B cell (primary cell): ENCODE data around the gene HIBADH. TPM values are rescaled to one million over a fixed set of nuclear protein-coding genes. Genes with fewer than 3 reads are reported as not detected.

Experiments used
- ATAC-seq: fragments of 200-7000 bp; cut with Tn5 transposase; one replicate; pipeline ENCODE4 v1.10.0; 2021; ENCODE audit warnings: low read depth, mild to moderate bottlenecking, moderate number of reproducible peaks, moderate library complexity
- CTCF ChIA-PET: fragments of 350-600 bp; sonication (Branson Sonifier 250); formaldehyde crosslinking; loops from one replicate; lab custom pipeline; 2021; ENCODE audit warnings: antibody characterized with exemption, inconsistent platforms; lab: Charles Lee
- POLR2A ChIA-PET: fragments of 350-600 bp; sonication (Branson Sonifier 250); formaldehyde crosslinking; loops from one replicate; lab custom pipeline; 2021; ENCODE audit warnings: antibody characterized with exemption; lab: Charles Lee
- DNase-seq: peaks from one replicate; pipeline ENCODE4 v3.0.0; 2013
- H2AFZ ChIP-seq: 2 replicates; pipeline ENCODE4 v1.6.1; 2012; ENCODE audit warnings: mild to moderate bottlenecking, low read depth, low read length; ENCODE audit not compliant: insufficient read depth, poor library complexity, severe bottlenecking
- H3K27ac ChIP-seq, 2 donors: 1 replicate in 1 of 2; 2 replicates in 1 of 2; pipeline ENCODE4 v1.5.1; 2012 to 2013; ENCODE audit warnings: low read length in 2 of 2, mild to moderate bottlenecking in 2 of 2, moderate library complexity in 1 of 2
- H3K27me3 ChIP-seq, 4 experiments: fragments of 200-600 bp in 1 of 4; sonication (generic) in 1 of 4; replicated peaks in 1 of 4; 1 replicate in 2 of 4; 2 replicates in 2 of 4; pipeline versions ENCODE4 v1.6.1 to v1.7.0; 2013 to 2016; ENCODE audit warnings: low read length in 3 of 4, mild to moderate bottlenecking in 2 of 4, mixed read lengths in 1 of 4, moderate library complexity in 1 of 4; ENCODE audit not compliant: insufficient read depth in 4 of 4, control insufficient read depth in 3 of 4; ENCODE audit errors: control extremely low read depth in 1 of 4
- H3K36me3 ChIP-seq, 2 experiments: replicated peaks in 1 of 2; 1 replicate in 1 of 2; 2 replicates in 1 of 2; pipeline versions ENCODE4 v1.6.1 to v1.7.1; 2013; ENCODE audit warnings: low read length in 1 of 2; ENCODE audit not compliant: insufficient read depth in 2 of 2, control insufficient read depth in 1 of 2; ENCODE audit errors: control extremely low read depth in 1 of 2, extremely low read depth in 1 of 2
- H3K4me1 ChIP-seq, 2 donors: fragments of 200-600 bp in 1 of 2; sonication (generic) in 1 of 2; 1 replicate in 1 of 2; 2 replicates in 1 of 2; pipeline versions ENCODE4 v1.5.1 to v1.6.1; 2013 to 2017; ENCODE audit warnings: low read length in 2 of 2; ENCODE audit not compliant: control insufficient read depth in 2 of 2, insufficient read depth in 2 of 2
- H3K4me2 ChIP-seq: replicated peaks from 2 replicates; pipeline ENCODE3; 2012; ENCODE audit warnings: mild to moderate bottlenecking, low read depth, low read length; ENCODE audit not compliant: poor library complexity, severe bottlenecking
- H3K4me3 ChIP-seq, 5 experiments: fragments of 200-600 bp in 1 of 5; sonication (generic) in 1 of 5; 1 replicate in 3 of 5; 2 replicates in 2 of 5; pipeline versions ENCODE4 v1.5.1 to v1.7.0; 2011 to 2016; ENCODE audit warnings: low read length in 4 of 5, mild to moderate bottlenecking in 4 of 5, low read depth in 2 of 5, control low read depth in 1 of 5, moderate library complexity in 1 of 5; ENCODE audit not compliant: insufficient read depth in 1 of 5; ENCODE audit errors: control extremely low read depth in 1 of 5, extremely low read depth in 1 of 5
- H3K79me2 ChIP-seq: fragments of 200-600 bp; sonication (generic); one replicate; pipeline ENCODE4 v1.6.0; 2016; ENCODE audit warnings: low read length; ENCODE audit not compliant: control insufficient read depth, insufficient read depth
- H3K9ac ChIP-seq: fragments of 200-600 bp; sonication (generic); 2 replicates; pipeline ENCODE4 v1.6.1; 2017; ENCODE audit warnings: mild to moderate bottlenecking, low read length, moderate library complexity
- H3K9me3 ChIP-seq, 3 donors: one replicate each; pipeline versions ENCODE4 v1.6.1 to v1.7.1; 2013; ENCODE audit warnings: low read length in 2 of 3; ENCODE audit not compliant: control insufficient read depth in 2 of 3, insufficient read depth in 1 of 3; ENCODE audit errors: control extremely low read depth in 1 of 3
- H4K20me1 ChIP-seq: 2 replicates; pipeline ENCODE4 v1.6.0; 2012; ENCODE audit warnings: mild to moderate bottlenecking, low read length; ENCODE audit not compliant: insufficient read depth, control insufficient read depth, poor library complexity, severe bottlenecking
- H3K27ac Mint-ChIP-seq: one replicate; pipeline ENCODE4 v1.8.0; 2021; ENCODE audit warnings: mixed read lengths
- H3K27me3 Mint-ChIP-seq: one replicate; pipeline ENCODE4 v1.8.0; 2021; ENCODE audit warnings: mixed read lengths
- H3K4me1 Mint-ChIP-seq: one replicate; pipeline ENCODE4 v1.8.0; 2021; ENCODE audit warnings: mixed read lengths
- H3K4me3 Mint-ChIP-seq: one replicate; pipeline ENCODE4 v1.8.0; 2021; ENCODE audit warnings: mixed read lengths
- H3K9me3 Mint-ChIP-seq: one replicate; pipeline ENCODE4 v1.8.0; 2022; ENCODE audit warnings: mixed read lengths; ENCODE audit not compliant: insufficient read depth
- CTCF ChIP-seq: fragments of 200-600 bp; IDR thresholded peaks from one replicate; pipeline ENCODE4 v1.8.0; 2022; ENCODE audit warnings: antibody characterized with exemption, mild to moderate bottlenecking
- EZH2 ChIP-seq: IDR thresholded peaks from 2 replicates; pipeline ENCODE4 v1.6.1; 2012; ENCODE audit warnings: borderline replicate concordance, low read depth, mild to moderate bottlenecking, moderate library complexity, low read length; ENCODE audit not compliant: insufficient read depth, poor library complexity, severe bottlenecking
- WGBS: methylation state at CpG from one replicate; pipeline ENCODE4 v1.1.5; 2013; ENCODE audit warnings: missing lambda C conversion rate; ENCODE audit not compliant: insufficient coverage; 5-methylcytosine and 5-hydroxymethylcytosine counted together
- intact Hi-C: fragments of 100-400 bp; cut with micrococcal nuclease; formaldehyde crosslinking; loops from one replicate; pipeline ENCODE4 v1.10.0; 2022
- polyA plus RNA-seq: library from polyadenylated mRNA; depleted of rRNA; stranded (reverse); fragments of >200 nt; gene quantifications from 2 replicates; pipeline ENCODE4 v1.2.3, GENCODE V29; 2012
- total RNA-seq, 2 donors: library from RNA; stranded (reverse); fragments of 120-200 nt in 1 of 2; gene quantifications; 1 replicate in 1 of 2; 2 replicates in 1 of 2; pipeline versions ENCODE4 v1.2.3 to v1.2.4, GENCODE V29; 2013 to 2022

Gene HIBADH
- total and polyA plus RNA-seq, 2 donors (not counting 1 experiment from before 2014, with no cell fraction given), result 6.9 to 14.1 TPM

GRCh38 chr7:27547401-27547800, 115.3 kb downstream of the HIBADH start:
- H3K27me3 ChIP-seq, result no peaks in the 10 kb centered on the region
- Mint-ChIP-seq H3K4me3 (no peak overlapping the region), H3K9me3 (no peaks in the 10 kb centered on the region), H3K27ac (no peak overlapping the region), H3K27me3 (no peaks in the 10 kb centered on the region), H3K4me1 (no peaks in the 10 kb centered on the region)
- no peak overlapping the region for H3K27ac ChIP-seq
- H3K4me1 ChIP-seq, result no peaks in the 10 kb centered on the region
- H2AFZ ChIP-seq, result no peak overlapping the region
- ChIA-PET POLR2A (no interaction called here), CTCF (no interaction called here)
- H4K20me1 ChIP-seq, result no peaks in the 10 kb centered on the region
- H3K9me3 ChIP-seq, result peaks cover 0 to 4% (median 0%) of the 10 kb centered on the region in 3 donors
- no peaks in the 10 kb centered on the region for H3K79me2 ChIP-seq
- H3K9ac ChIP-seq, result no peak overlapping the region
- no CpG with 5 or more reads among the region's 1 CpG for WGBS
- TF ChIP-seq EZH2 (no peak), CTCF (no peak)
- no peak overlapping the region for H3K4me2 ChIP-seq
- DNase-seq (no peak), ATAC-seq (no peak)
- no peaks in the 10 kb centered on the region for H3K36me3 ChIP-seq
- H3K4me3 ChIP-seq, result no peak overlapping the region
- intact Hi-C loops, result no loop called here

GRCh38 chr7:27546610-27547009, 116.1 kb downstream of the HIBADH start:
- no peak overlapping the region for H3K27ac ChIP-seq
- ATAC-seq, result no peak
- intact Hi-C loops, result no loop called here
- H3K36me3 ChIP-seq, result peaks cover 0 to 1% of the 10 kb centered on the region in 2 experiments
- no peaks in the 10 kb centered on the region for H3K4me1 Mint-ChIP-seq
- H3K4me3 ChIP-seq, result no peak overlapping the region
- CTCF ChIA-PET, result no interaction called here
- H3K4me1 ChIP-seq, result no peaks in the 10 kb centered on the region
- H3K9me3 Mint-ChIP-seq, result no peaks in the 10 kb centered on the region
- no peak overlapping the region for H3K27ac Mint-ChIP-seq
- no peaks in the 10 kb centered on the region for H3K27me3 ChIP-seq
- no peak for DNase-seq
- H4K20me1 ChIP-seq, result no peaks in the 10 kb centered on the region
- H3K79me2 ChIP-seq, result no peaks in the 10 kb centered on the region
- H3K4me3 Mint-ChIP-seq, result no peak overlapping the region
- 100% methylated on average over 1 of the region's 1 CpG for WGBS
- no peaks in the 10 kb centered on the region for H3K27me3 Mint-ChIP-seq
- no peak overlapping the region for H3K4me2 ChIP-seq
- no peak overlapping the region for H3K9ac ChIP-seq
- peaks cover 0 to 6% (median 0%) of the 10 kb centered on the region in 3 donors for H3K9me3 ChIP-seq
- POLR2A ChIA-PET, result no interaction called here
- no peak overlapping the region for H2AFZ ChIP-seq
- no peak for TF ChIP-seq CTCF
- no peak for TF ChIP-seq EZH2
